GM18873 (cell line): Measurements from ENCODE around the gene VCPKMT.
"Not testable (repeated sequence)": the region's sequence is repeated elsewhere in the genome, so short reads cannot be mapped to it uniquely, and the experiment has no call there.

Source experiments
- ATAC-seq: cut with Tn5 transposase; IDR thresholded peaks from one replicate; pipeline ENCODE4 v1.9.1; 2021; ENCODE audit warnings: mild to moderate bottlenecking, moderate library complexity, moderate number of reproducible peaks; ENCODE audit not compliant: unreplicated experiment, low FRiP score

Gene VCPKMT

DNA sequence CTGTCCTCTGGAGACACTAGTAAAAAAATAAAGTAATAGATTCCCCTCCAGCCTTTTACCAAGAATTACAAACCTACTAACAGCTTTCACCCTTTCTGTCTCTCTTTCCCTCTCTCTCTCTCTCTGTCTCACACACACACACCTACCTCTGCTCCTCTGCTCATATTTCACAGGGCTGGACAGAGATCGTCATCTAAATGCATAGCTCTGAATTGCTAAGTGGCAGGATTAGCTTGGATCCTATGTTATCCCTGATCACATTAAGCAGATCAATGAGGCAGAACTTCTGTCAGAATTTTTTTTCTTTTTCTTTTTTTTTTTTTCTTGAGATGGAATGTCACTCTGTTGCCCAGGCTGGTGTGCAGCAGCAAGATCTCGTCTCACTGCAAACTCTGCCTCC lies 22.9 kb downstream of the VCPKMT start:
- no peak for ATAC-seq

DNA sequence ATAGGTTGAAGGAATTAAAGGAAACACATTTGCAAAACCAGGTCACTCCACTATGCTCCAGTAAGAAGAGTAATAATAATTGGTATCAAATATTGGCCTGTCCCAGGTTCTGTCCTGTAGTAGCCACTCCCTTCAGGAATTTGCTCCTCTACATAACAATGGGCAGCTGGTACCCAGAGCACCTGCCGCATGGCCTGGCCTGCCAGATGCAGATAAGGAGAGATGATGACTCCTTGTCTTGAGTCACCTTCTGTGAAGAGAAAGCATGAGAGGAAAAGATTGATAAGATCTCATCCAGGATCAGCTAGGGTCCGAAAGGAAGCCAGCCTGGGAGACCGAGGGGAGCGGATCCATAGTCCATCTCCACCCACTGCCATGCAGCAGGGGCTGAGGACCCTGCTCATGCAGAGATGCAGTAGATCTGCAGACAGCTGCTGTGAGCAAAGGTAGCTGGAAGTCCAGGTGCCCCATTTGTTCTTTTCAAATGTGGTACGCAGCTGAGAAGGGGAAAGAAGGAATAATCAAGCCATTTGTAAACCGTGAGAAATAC lies 24.3 kb downstream of the VCPKMT start:
- ATAC-seq = no peak

DNA sequence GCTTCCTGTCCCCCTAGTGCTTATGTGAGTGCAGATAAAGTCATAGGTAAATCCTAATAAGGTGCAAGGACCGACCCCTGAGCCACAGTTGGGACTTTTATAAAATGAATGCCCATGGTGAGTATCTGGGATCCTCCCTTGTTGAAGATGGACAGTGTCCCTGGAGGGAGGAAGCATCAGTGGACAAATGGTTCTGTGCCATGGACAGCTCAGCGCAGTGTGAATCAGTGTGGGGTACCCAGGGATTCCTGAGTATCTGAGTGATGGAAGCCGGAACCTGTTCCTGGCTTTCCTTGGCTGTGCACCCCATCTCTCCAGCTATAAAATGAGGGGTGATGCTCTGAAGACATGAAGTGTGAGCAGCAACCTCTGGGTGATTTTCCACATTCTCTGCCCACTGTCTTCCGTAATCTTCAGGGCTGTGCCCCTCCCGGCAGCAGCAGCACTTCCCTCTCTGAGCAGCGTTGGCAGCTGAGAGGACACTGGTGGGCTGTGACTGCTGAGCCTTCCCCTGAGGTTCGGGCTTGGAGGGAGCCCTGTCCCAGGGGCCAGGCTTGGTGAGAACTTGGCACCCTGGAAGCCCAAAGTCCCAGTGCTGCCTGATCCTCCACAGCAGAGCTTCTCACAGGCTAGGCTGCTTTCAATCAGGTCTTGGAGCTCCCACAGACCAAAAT lies 25.0 kb downstream of the VCPKMT start:
- no peak for ATAC-seq

DNA sequence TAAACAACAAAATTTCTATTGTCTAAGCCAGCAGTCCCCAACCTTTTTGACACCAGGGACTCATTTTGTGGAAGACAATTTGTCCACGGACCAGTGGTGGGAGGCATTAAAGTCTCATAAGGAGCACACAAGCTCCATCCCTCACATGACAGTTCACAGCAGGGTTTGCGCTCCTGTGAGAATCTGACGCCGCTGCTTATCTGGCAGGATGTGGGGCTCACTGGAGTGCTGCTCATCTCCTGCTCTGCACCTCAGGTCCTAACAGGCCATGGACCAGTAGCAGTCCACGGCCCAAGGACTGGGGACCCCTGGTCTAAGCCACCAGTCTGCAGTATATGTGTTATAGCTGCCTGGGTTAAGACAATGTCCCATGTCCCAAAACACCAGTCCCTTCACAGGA lies 27.2 kb downstream of the VCPKMT start:
- no peak for ATAC-seq

DNA sequence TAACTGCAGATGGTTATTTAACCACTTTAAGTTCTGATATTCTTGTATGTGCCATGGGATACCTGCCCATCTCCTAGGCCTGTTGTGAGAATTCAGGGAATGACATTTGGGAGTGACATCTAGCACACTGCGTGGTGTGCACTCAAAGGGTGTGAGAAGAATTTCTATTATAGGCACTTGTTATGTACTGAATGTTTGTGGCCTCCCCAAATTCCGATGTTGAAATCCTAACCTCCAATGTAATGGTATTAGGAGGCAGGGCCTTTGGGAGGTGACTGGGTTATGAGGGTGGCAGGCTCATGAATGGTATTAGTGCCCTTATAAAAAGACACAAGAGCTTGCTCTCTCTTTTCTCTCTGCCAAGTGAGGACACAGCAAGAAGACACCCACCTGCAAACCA lies 27.6 kb downstream of the VCPKMT start:
- no peak for ATAC-seq

DNA sequence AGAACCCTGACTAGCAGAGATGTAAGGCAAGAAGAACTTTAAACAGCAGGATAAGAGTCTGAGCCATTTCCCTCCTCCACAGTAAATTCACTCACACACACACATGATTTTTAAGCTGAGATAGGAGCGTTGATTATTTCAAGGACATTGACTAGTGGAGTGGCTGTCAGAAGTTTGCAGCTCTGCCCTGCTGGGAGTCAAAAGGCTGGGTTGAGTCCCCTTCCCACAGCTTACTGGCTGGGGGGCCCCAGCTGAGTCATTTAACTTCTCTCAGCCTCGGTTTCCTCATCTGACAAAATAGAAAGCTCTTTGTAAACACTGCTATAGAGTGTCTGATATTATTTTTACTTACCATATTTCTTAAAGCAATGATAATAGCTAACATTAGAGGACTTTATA lies 28.3 kb downstream of the VCPKMT start:
- no peak for ATAC-seq

DNA sequence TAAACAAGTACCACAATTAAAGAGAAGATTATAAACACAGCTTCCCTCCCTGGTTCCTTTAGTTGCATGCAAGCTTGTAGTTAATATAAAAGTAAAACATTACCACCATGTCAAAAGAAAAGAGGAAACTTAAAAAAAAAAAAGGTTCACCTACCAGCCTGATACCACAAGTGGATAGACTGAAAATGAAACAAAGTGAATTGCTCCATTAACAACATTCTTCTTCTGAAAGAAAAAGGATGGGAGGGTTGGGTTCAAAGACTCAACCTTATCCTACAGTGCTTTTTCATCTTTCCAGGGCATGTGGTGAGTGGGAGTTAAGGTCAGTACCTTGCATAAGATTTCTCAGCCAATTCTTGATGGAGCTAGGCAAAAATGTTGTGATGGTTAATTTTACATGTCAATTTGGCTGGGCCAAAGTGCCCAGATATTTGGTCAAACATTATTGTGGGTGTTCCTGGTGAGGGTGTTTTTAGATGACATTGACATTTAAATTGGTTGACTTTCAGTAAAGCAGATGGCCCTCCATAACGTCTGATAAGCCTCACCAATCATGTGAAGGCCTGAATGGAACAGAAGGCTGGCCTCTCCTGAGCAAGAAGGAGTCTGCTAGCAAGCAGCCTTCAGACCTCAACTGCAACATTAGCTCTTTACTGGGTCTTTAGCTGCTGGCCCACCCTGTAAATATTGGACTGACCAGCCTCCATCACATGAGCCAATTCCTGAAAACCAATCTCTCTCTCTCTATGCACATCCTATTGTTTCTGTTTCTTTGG lies 28.8 kb downstream of the VCPKMT start:
- no peak for ATAC-seq

DNA sequence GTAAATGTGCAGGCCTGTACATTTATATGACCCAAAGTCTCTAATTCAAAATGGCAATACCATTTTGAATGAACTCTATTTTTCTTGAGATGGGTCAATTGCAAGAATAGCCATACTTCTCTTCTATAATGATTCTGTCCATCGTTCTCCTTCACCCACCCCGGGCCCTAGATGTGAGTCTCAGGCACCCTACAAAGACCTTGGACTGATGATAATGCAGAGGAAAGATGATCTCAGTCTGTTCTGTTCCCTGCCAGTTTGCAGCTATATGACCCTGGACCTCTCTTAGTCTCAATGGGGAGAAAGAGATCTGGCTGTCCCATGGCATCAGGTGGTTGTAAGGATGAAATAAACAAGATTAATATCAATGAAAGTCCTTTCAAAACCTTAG lies 30.1 kb downstream of the VCPKMT start:
- ATAC-seq = no peak

DNA sequence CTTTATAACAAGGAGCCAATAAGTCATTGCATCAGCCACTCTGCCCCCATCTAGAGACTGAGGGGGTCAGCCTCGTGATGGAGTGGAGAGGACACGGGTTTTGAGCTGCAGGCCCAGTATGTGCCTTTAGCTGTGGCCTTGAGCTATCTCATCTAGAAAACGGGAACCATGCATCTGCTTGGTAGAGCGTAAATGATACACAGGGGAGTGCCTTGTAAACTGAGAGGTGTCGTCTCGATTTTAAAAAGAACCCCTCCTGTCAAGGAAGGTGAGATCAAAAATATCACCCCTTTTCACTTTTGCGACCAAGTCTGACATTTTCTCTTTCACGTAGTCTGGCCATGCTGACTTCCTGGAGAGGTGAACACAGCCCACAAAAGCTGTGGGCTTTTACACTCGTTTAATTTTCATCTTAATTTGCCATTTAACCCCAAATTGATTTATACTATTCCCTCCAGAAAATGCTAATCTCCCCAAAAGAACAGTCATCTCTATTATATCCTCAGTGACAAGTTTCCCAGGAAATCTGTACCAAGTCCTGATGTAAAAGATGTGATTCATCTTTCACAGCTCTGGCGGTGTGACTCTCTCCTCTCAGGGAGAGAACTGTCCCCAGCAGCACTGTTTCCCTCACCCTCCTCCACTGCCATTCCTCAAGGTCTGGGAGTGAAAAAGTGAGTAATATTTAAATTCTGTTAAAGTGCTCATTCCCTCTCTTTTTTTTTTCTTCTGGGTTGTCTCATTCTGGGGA lies 30.6 kb downstream of the VCPKMT start:
- peak; percentile 39 for ATAC-seq

DNA sequence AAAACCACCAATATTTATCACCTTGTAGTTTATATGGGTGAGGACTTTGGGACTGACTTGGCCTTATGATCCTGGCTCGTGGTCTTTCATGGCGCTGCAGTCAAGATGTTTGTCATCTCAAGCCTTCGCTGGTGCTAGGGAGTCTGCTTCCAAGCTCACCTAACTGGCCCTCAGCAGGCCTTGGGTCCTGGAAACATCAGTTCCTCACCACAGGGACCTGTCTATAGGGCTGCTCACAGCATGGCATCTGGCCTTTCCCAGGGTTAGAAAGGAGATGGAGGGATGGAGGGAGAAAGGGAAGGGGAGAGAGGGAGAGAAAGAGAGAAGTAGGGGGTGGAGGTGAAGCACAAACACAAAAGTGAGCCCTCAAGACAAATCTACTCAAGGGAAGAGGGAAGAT lies 31.7 kb downstream of the VCPKMT start:
- no peak for ATAC-seq

DNA sequence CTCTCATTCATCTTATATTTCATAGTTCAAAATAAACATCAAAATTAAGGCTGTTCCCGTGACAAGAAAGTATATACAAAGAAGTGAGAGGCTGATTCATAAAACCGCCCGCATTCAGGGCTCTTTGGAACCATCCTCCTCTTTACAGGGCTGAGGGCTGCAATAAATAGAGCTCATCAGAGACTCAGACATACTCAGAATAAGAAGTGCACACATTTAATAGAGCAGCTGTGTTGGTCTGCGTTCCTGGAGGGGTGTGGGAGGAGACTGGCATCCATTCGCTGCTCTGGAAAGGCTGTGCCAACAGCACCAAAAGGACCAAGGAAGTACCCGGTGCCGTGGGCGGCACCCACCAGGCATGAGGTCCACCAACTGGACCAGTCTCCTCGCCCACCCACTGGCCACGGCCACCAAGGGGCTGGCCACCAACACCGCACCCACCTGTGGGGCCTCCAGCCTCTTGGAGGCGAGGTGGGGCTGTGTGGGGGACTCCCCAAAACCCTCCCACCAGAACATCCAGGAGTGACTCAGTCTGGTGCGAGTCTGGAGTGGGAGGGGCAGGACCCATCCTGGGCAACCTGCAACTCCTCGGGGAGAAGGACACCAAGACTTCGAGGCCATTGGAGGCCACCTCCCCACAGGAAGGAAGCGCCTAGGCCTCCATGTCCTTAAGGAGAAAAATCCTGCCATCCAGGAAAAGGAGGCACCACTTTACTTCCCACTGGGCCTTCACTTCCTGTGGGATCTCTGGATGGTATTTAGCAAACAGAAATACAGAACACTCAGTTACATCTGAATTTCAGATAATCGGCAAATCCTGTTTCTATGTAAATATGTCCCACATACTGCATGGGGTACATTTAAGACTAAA lies 32.7 kb downstream of the VCPKMT start:
- ATAC-seq = peak; percentile 30

DNA sequence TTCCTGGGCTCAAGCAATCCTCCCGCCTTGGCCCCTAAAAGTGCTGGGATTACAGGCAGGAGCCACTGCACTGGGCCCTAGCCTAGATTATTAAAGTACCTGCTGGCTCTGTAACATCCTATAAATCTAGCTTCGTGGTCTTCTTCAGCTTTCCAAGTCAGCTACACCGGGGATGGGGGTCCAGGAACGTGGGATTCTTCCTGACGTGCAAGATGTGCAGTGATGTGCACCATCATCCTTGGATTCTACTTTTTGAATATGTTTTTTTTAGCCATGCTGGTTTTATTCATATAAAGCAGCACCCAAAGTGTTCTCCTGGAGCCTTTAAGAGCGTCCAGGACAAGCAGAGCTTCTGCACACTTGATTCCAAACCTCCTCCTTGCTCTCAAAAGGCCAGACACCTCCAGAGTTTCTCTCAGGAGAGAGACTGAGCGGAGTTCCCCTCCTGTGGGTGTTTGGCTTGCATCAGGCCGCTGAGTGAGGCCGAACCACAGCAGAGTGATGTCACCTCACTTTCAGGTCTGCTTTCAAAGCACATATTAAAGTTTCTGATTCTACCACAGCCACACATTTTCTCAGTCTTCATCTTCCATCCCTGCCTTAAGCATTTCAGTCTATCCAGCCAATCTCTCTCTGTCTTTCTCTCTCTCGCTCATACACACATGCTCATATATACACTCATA lies 33.4 kb downstream of the VCPKMT start:
- peak; percentile 66 for ATAC-seq

DNA sequence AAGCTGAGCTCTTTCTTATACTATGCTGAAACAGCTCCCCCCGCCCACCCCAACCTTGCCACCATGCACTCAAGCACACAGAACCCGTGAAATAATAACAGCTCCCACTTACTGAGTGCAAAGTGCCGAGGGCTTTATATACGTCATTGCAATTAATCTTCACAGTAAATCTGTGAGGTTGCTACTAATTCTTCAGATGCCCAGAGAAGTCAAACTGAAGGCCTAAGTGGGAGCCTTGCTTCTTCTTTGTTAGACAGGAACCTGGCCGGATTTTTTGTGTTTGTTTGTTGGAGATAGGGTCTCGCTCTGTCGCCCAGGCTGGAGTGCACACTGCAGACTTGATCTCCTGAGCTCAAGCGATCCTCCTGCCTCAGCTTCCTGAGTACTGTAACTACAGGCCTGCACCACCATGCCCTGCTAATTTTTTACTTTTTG lies 34.0 kb downstream of the VCPKMT start:
- no peak for ATAC-seq

DNA sequence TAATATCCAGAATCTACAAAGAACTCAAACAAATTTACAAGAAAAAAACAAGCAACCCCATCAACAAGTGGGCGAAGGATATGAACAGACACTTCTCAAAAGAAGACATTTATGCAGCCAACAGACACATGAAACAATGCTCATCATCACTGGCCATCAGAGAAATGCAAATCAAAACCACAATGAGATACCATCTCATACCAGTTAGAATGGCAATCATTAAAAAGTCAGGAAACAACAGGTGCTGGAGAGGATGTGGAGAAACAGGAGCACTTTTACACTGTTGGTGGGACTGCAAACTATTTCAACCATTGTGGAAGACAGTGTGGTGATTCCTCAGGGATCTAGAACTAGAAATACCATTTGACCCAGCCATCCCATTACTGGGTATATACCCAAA lies 37.3 kb downstream of the VCPKMT start:
- ATAC-seq = not testable (repeated sequence)

DNA sequence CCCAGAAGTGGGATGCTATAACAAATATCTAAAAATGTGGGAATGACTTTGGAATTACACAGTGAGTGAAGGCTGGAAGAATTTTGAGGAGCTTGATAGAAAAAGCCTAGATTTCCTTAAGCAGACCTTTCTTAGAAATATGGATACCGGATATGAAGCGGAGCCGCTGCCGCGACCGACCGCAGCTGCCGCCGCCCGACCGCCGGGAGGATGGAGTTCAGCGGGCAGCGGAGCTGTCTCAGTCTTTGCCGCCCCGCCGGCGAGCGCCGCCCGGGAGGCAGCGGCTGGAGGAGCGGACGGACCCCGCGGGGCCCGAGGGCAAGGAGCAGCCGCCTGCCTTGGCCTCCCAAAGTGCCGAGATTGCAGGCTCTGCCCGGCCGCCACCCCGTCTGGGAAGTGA lies 42.7 kb downstream of the VCPKMT start:
- not testable (repeated sequence) for ATAC-seq

DNA sequence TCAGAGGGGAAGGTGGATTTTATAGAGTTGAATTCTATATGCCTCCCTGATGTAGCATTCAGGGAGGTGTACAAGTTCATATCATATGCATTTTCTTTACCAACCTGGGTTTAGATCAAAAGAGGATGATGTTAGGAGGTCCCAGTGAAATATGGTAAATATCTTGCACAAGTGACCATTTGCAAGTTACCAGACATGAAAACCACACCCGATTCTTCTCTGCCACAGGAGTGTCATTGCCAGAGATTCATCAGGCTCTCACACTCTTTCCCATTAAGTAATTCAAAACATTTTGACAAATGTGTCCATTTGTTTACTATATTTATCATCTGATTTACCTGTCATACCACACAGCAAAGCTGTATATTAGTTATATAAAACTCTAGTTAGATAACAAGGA lies 44.0 kb downstream of the VCPKMT start:
- ATAC-seq = no peak

DNA sequence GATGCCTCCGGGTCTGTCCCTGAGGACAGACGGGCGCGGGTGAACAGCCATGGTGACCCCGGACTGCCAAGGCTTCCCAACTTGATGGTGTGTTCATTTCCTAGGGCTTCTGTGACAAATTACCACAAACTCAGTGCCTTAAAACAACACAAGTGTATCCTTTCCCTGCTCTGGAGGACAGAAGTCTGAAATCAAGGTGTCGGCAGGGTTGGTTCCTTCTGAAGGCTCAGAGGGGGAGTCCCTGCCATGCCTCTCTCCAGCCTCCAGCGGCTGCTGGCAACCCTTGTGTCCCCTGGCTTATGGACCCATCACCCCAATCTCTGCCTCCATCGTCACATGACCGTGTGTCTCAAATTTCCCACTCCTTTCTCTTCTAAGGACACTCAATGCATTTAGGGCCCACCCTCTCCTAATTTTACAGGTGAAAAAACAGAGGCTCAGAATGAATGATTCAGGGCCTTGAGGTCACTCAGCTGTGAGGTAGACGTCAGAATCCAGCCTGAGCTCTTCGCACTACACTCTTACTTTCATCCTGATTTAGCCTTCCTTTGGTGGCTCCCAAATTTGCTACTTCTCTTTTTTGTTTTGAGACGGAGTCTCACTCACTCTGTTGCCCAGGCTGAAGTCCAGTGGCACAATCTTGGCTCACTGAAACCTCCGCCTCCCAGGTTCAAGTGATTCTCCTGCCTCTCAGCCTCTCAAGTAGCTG lies 45.4 kb downstream of the VCPKMT start:
- ATAC-seq = no peak

DNA sequence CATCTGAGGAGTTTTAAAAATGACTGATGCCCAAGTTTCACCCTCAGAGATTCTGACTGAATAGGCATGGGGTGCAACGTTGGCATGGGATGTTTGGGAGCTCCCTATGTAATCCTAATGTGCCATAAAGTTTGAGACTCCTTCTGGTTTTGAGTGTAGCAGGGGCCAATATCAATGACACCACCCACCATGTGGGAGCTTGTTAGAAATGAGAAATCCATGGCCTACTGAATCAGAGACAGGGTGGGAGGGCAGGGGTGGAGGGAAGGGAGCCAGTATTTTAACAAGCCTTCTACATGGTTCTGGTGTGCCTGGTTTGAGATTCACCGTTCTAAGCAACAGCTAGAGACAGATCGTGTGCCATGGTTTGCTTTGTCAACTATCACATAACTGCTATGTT lies 46.1 kb downstream of the VCPKMT start:
- no peak for ATAC-seq

DNA sequence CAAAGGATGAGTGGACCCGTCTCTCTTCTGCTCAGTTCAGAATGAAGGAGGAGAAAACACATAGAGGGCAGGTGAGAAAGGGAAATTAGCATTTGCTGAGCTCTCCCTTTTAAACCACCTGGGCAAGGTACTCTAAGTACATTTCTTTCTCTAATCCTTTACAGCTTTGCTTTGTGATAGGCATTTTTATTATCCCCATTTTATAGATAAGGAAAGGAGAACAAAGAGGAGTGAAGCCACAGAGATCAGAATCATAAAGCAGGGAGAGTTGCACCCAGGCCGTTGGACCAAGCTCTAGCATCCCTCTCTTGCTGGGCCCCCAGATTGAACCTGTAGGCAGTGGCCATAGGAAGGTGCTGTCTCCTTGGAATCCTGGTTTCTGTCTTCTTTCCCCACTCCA lies 47.0 kb downstream of the VCPKMT start:
- ATAC-seq = no peak
